NCI-H2107 treated with DMSO at 0.1 percent for 48 hours (cell line): ENCODE results near the gene FGD2.

ENCODE experiments used
- DNase-seq: peaks from one replicate; lab custom pipeline; 2025; ENCODE audit not compliant: unreplicated experiment; lab: John Stamatoyannopoulos, UW

Gene FGD2

DNA sequence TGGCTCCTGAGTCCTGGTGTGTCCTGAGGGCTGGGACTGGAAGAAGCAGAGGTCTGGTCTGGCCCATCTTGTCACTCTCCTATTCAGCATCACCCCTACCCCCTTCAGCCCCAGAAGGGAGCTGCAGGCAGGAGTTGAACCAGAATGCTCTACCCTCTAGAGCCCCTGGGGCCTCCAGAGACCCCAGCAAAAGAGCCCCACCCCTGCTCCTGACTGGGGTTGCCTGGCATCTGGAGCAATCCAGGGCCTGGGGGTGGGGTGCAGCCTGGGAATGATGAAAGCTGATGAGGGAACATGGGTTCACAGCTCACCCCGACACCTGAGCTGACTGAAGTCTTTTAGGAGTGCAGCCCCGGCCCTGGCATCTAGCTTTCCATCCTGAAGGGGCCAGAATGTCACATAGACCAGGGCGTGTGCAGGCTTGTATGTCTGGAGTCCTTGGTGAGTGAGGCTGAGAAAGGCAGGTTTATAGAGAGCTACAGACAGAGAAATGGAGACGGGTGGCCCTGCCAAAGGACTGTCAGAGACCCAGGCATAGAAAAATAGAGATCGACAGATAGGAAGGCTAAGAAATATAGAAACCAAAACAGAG is 12.2 kb downstream of the FGD2 start:
- DNase-seq, result no peak

DNA sequence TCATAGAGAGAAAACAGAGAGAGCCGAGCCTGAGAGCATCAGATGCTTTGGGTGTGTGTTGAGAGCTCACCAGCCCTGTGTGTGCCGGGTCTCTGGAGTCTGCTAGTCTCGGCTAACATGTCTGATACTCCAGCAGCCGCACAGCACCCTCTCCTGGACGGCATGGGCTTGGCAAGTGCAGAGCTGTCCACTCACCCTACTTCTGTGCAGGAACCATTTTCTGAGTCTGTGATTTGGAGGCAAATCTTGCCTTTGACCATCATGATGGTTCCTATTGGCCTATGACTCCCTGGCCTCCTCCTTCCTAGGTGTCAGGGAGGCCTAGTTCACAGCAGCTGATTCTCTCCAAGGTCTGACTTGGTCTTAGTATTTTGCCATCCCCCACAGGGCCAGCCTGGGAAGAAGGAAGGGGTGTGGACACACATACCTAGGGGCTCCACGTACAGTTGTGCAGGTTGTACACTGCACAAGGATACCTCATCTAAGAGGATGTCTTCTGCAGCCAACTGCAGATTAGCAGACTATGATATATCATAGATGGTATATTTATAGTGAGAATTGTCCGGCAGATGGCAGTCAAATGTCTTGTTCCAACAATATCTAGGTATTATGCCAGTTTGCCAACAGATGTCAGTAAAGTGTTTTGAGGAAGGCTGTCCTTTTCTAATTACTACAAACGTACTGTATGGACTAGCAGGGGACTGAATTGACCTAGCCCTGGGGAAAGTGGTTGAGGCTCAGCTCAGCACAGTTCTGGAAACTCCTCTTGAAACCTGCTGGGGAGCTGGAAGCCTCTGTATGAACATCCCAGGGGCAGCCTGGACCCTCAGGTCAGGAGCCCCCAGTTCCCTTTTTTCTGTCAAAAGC is 13.0 kb downstream of the FGD2 start:
- peak; percentile 81 for DNase-seq

DNA sequence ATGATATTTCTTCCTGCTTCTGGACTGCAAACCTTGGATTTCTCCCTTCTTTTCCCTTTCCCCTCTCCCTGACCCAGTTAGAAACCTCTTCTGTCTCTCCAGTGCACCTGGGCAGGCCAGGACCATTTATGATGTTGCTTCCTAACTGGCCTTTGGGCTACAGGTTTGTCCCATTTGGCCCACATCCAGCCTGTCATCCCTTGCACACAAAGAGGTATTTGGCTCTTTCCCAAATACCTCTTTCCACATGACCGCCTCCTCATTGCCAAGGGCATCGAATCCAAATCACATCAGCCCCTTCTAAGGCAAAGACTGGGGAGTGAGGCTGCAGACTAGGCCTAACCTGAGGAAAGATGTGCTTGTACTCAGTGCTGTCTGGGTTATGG is 13.6 kb downstream of the FGD2 start:
- peak; percentile 33 for DNase-seq

DNA sequence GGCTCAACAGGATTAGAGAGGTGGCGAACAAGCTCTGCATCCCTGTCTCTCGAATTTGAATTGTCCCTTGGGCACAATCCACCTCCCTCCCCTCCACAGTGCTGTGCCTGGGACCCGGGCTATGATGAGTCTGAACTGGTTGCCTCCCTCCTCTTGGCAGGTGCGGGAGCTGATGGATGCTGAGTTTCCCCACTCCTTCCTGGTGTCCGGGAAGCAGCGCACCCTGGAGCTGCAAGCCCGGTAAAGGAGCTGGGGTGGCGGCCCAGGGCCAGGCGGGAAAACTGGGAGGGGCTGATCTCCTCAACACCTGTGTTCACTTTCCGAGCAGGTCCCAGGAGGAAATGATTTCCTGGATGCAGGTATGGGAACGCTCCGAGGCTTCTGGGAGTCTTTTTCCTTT is 14.9 kb downstream of the FGD2 start:
- DNase-seq, result peak; percentile 33

DNA sequence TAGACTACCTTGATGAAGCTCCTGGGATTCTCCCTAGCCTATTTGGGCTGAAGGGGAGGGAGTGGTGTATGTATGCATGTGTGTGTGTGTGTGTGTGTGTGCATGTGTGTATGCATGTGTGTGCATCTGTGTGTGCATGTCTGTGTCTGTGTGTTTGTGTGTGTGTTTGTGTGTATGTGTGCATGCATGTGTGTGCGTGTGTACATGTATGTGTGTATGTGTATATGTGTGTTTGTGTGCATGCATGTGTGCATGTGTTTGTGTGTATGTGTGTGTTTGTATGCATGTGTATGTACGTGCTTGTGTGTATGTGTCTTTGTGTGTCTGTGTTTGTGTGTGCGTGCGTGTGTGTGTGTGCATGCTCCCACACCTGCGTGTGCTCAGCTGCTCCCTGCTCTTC is 15.4 kb downstream of the FGD2 start:
- no peak for DNase-seq

DNA sequence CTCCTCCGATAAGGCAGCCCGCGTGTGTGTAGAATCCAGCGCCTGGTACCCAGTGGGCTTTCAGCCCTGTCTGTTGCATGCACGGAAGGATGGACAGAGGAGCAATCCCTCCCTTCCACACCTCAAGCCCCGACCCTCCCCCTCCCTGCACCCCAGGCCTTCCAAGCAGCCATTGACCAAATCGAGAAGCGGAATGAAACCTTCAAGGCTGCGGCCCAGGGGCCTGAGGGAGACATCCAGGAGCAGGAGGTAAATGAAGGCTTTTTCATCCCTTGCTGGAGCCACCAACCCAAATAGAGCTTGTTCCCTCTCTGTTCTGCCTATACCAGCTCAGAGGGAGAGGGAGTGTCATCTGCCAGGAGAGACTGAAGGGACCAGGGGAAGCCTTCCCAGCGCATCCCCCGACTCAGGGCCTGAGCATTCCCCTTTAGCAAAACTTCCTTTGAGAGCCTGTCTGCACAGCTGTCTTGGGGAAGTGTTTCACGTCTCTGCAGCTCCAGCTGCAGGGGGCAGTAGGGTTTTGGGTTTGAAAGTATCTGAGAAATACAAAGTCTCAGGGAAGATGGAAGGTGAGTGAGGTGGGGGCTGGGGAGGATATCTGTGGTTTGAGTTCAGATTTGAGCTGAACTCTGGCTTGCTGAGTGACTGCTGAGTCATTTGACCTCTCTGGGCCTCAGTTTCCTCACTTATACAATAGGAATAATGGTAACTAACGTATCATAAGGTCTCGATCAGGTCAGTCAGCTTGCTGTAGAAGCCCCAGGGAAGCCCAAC is 16.1 kb downstream of the FGD2 start:
- no peak for DNase-seq

DNA sequence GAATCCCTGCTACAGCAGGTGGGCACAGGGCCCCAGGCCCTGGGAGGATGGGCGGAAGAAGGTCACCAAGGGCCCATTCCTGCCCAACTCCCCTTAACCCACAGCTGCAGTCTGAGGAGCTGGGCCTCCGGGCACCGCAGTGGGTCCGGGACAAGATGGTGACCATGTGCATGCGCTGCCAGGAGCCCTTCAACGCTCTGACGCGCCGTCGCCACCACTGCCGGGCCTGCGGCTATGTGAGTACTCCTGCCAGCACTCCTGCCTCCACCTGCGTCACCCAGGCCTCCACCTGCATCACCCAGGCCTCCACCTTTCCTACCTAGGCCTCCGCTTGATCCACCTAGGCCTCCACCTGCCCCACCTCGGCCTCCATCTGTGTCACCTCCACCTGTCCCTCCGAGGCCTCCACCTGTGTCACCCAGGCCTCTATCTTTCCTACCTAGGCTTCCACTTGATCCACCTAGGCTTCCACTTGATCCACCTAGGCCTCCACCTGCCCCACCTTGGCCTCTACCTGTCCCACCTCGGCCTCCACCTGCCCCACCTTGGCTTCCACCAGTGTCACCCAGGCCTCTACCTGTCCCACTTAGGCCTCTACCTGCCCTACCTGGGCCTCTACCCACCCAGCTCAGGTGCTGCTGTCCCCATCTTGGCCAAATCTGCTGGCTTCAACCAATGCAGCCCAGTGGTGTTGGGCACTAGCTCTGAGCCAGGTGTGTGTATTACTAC is 16.8 kb downstream of the FGD2 start:
- no peak for DNase-seq

DNA sequence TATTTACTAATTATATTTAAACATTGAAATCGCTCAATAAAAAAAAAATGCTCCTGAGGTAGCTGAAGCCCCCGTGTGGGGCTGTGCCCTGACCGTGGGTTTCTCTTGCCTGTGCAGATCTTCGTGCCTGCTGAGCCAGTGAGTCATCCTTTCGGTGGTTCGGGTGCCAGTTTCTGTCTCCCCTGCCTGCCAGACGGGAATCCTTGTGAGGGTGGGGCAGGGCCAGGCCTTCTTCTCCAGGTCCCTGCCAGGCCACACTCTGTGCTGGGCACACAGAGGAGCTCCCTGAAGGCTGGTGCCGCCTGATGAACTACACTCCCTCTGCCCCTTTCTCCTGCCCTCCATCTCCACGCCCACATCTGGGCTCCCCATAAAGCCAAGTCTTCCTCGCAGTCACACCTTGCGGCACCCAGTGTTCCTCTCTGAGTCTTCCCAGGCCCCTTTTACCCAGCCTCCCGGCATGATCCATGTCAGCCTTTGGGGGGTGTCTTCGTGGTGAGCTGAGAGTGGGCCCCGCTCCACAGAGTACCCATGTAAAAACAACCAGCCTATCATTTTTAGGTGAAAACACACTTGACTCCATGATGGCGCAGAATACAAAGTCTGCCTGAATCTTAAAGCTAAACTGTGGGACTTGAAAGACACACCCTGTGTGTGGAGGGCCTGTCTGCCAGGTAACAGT is 19.3 kb downstream of the FGD2 start:
- no peak for DNase-seq

DNA sequence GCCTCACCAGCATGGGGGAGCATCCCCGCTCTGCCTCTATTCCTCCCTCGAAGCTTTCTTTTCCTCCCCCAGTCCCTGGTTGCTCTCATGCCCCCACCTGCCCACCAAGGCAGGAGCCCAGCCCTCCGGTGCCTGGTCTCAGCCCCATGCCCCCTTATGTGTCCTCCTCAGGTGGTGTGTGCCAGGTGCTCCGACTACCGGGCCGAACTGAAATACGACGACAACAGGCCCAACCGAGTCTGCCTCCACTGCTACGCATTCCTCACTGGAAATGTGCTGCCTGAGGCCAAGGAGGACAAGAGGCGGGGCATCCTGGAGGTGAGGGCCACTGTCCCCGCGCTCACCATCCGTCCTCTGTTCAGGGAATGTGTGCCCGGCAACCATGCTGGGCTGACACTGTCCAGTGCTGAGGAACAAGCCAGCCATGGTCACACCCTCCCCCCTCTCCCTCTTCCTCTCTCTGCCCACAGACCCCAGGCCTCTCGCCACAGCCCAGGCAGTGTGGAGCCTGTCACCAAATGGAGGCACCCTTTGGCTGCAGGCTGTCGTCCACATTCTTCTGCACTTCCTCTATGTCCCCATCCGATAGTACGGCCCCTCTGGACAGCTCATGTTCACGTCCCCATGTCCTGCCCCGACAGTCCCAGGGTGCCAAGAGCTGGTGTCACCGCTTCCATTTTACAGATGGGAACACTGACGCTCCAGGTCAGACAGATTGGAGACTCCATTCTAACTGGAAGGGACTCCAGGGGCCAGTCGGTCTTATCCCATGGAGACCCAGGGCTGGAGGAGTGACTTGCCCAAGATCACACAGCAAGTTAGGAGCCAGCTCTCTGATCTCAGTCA is 20.4 kb downstream of the FGD2 start:
- no peak for DNase-seq

DNA sequence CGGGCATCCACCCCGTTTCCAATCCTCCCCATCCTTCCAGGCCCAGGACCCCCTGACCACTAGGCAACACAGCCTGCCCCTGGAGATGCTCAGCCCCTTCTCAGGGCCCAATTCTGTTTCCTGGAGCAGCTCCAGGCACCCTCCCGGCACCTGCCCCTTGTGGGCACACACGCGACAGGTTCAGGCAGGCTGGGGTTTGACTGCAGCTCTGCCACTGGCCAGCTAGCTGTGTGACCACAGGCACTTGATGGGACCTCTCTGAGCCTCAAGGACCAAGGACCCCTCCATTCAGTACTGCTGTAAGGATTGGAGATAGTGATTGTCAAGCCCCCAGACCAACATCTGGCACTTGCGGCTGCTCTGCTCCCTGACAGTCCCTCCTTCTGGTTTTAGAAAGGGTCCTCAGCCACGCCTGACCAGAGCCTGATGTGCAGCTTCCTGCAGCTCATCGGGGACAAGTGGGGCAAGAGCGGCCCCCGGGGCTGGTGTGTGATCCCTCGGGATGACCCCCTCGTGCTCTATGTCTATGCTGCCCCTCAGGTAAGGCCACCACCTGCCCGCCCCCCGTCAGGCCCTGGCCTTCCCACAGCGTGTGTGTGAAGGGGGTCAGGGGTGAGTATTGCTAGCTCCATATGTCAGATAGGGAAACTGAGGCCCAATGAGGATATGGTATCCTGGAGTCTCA is 21.7 kb downstream of the FGD2 start:
- DNase-seq, result no peak

DNA sequence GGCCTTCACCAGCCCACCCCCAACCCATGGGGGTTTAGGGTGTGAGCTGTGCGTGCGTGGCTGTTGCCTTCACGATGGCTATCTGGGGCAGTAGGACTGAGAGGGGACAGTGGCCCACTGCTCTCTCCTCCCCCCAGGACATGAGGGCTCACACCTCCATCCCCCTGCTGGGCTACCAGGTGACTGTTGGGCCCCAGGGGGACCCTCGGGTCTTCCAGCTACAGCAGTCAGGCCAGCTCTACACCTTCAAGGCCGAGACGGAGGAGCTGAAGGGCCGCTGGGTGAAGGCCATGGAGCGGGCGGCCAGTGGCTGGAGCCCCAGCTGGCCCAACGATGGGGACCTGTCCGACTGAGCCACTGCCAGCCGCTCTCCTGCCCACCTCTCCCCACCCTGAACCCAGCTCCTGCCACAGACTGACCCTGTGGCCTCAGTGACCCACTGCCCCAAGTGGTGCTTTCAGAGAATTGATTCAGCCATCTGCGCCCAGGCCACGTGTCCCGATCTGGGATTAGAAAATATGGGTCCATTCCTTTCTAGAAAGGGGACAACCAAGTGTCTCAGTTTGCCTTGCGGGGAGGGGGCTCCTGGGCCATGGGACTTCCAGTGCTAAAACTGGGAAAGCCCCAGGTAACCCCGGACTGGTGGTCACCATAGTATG is 22.5 kb downstream of the FGD2 start:
- no peak for DNase-seq

DNA sequence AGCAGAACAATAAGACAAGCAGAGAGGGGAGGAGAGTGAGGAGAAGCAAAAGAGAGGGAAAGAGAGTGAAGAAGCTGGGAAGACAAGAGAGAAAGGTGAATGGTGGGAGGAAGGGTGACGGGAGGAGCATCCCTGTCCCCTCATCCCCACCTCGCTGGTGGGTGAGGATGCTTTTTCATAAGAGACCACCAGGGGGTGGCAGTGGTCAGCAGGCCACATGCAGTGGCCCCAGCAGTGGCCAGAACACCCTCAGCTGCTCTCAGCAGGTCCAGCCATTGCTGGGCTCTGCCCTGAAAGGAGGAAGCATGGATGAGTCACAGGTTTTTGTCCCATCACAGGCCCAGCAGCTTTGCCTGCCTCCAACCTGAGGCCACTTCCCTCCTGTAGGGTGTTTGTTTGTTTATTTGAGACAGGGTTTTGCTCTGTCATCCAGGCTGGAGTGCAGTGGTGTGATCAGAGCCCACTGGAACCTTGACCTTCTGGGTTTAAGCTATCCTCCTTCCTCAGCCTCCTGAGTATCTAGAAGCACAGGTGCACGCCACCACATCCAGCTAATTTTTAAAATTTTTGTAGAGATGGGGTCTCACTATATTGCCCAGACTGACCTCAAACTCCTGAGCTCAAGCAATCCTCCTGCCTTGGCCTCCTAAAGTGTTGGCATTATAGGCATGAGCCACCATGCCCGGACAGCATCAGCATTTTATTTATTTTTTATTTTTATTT is 24.0 kb downstream of the FGD2 start:
- DNase-seq, result no peak

DNA sequence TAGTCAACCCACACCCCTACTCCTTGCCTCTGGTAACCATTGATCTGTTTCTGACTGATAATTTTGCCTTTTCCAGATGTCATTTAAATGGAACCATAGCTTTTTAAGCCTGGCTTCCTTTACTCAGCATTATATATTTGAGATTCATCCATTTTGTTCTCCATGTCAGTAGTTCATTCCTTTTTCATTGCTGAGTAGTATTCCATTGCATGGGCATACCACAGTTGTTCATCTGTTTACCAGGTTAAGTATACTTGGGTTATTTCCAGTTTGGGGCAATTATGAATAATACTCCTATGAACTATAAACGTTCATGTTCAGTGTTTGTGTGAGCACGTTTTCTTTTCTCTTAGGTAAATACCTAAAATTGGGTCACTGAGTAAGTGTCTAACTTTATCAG is 25.1 kb downstream of the FGD2 start:
- DNase-seq, result no peak

DNA sequence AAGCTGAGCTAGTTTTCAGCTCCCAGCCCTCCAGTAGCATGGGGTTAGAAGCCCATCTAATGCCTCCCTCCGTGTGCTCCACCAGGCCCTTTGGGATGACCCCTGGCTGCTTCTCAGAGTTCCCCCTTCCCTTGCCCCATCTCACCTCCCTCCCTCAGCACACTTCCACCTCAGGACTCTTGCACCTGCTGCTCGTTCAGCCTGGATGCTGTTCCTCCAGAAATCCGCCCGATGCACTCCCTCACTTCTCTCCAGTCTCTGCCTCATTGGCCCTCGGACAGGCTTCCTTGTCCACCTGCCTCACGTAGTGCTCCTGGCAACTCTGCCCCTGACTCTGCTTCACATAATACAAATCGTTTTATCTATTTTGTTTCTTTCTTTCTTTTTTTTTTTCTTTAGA is 26.8 kb downstream of the FGD2 start:
- DNase-seq, result no peak

DNA sequence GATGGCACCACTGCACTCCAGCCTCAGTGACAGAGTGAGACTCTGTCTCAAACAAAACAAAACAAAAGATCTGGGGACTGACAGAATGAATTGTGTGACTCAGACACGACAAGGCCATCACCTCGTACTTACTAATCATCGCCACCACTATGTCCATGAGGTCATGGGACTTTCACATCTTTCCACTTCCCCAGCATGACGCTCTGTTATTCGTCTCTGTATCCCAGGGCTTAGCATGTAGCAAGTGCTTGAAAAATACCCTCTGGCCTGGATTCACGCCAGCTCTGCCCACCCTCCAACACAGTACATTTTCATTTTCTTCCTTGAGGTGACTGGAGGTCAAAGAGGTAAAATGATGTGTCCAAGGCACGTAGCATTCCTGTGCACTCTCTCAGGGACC is 27.8 kb downstream of the FGD2 start:
- no peak for DNase-seq

DNA sequence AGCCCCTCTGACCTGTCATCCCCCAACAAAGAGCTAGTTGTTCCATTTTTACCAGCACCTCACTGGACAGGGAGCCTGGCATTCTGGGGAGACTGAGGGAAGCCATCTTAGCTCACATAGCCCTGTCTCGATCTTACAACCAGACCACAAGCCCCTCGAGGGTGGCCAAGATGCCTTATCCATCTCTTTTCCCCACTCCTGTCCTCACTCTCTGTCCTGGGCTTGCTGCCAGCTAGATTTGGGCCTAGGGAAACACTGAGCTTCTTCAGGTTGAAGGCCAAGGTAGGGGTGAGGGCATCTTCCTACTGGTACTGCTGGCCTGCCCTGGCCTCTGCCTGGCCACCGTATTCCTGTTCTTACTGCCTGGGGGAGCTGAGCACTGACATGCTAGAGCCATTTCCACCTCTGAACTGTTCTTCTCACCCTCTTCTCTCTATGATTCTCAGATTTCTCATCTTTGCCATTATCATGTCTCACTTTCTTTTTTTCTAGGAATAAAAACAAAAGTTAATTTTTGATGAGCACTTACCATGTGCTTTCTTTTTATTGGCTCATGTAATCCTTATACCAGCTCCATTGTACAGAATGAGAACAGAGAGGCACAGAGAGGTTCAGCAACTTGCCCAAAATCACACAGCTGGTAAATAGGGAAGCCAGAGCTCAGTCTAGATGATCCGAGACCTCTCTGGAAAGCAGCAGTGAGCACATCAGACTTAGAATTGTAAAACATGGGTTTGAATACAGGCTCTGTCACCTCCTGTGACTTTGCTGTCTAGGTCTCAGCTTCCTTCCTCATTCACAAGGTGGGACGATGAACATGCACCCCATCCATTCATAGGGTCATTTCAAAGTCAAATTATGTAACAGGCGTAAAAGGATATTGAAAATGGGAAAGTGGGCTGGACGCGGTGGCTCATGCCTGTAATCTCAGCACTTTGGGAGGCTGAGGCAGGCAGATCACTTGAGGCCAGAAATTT is 28.7 kb downstream of the FGD2 start:
- no peak for DNase-seq

DNA sequence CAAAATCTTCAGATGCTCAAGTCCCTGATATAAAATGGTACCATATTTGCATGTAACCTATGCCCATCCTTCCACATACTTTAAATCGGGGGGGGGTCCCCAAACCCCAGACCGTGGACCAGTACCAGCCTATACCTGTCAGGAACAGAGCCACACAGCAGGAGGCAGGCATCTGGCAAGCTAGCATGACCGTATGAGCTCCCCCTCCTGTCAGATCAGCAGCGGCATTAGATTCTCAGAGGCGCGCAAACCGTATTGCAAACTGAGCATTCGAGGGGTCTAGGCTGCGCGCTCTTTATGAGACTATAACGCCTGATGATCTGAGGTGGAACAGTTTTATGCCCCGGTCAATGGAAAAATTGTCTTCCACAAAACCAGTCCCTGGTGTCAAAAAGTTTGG is 30.7 kb downstream of the FGD2 start:
- no peak for DNase-seq
